ENCODE results near the gene LINGO3. TPM values are rescaled to one million over a fixed set of nuclear protein-coding genes. Genes with fewer than 3 reads are reported as not detected.

The LINGO3 gene
- total and polyA plus RNA-seq, 10 of the 15 experiments (the other 5 are each of a cell fraction or from before 2014, with no cell fraction given), result 0.09 to 2.0 (median 0.40) TPM; not detected in 5

GRCh38 chr19:2270423-2271233 is 37.3 kb downstream of the LINGO3 start (continued):
- TF ChIP-seq ZNF592 (IDR thresholded peaks at IDR 0.05), result no peak
- TF ChIP-seq SPI1 (IDR thresholded peaks at IDR 0.05; ENCODE audit: borderline replicate concordance, insufficient read depth, low read depth, low read length), result peak; percentile 92
- peak in 1 of 2 experiments; percentile 80; a peak in 2 of 3 replicates for TF ChIP-seq EGR1 (IDR thresholded peaks at IDR 0.05; ENCODE audit: borderline replicate concordance in 1 of 2, low read depth in 2 of 2, low read length in 2 of 2)
- TF ChIP-seq JUNB (IDR thresholded peaks at IDR 0.05), result no peak
- no peak for TF ChIP-seq ETV6 (conservative IDR thresholded peaks at IDR 0.05 in 1 of 2, IDR thresholded peaks at IDR 0.05 in 1 of 2; ENCODE audit: borderline replicate concordance in 1 of 2, low read depth in 1 of 2)
- TF ChIP-seq PML (IDR thresholded peaks at IDR 0.05; ENCODE audit: low read length), result no peak
- TF ChIP-seq TCF3 (IDR thresholded peaks at IDR 0.05; ENCODE audit: borderline replicate concordance, insufficient read depth, low read depth, low read length), result 0 out of 2 replicates have a peak, but pooled peaks have one; percentile 3
- no peak for TF ChIP-seq MAX (IDR thresholded peaks at IDR 0.05; ENCODE audit: low read depth, low read length)
- TF ChIP-seq KDM1A (IDR thresholded peaks at IDR 0.05; ENCODE audit: borderline replicate concordance), result no peak
- no peak for TF ChIP-seq ZZZ3 (IDR thresholded peaks at IDR 0.05; ENCODE audit: control insufficient read depth, insufficient read length, low read depth)
- TF ChIP-seq MXI1 (IDR thresholded peaks at IDR 0.05; ENCODE audit: low read depth, low read length), result 0 out of 2 replicates have a peak, but pooled peaks have one; percentile 17
- TF ChIP-seq TCF12 (IDR thresholded peaks at IDR 0.05; ENCODE audit: low read depth, low read length), result 0 out of 2 replicates have a peak, but pooled peaks have one; percentile 4
- TF ChIP-seq, protein P1, sequence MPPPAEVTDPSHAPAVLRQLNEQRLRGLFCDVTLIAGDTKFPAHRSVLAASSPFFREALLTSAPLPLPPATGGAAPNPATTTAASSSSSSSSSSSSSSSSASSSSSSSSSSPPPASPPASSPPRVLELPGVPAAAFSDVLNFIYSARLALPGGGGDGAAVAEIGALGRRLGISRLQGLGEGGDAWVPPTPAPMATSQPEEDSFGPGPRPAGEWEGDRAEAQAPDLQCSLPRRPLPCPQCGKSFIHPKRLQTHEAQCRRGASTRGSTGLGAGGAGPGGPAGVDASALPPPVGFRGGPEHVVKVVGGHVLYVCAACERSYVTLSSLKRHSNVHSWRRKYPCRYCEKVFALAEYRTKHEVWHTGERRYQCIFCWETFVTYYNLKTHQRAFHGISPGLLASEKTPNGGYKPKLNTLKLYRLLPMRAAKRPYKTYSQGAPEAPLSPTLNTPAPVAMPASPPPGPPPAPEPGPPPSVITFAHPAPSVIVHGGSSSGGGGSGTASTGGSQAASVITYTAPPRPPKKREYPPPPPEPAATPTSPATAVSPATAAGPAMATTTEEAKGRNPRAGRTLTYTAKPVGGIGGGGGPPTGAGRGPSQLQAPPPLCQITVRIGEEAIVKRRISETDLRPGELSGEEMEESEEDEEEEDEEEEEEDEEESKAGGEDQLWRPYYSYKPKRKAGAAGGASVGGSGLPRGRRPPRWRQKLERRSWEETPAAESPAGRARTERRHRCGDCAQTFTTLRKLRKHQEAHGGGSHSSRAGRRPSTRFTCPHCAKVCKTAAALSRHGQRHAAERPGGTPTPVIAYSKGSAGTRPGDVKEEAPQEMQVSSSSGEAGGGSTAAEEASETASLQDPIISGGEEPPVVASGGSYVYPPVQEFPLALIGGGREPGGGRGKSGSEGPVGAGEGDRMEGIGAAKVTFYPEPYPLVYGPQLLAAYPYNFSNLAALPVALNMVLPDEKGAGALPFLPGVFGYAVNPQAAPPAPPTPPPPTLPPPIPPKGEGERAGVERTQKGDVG (CRISPR knock-in tag; IDR thresholded peaks at IDR 0.05), result 0 out of 2 replicates have a peak, but pooled peaks have one; percentile 56
- no peak for TF ChIP-seq REST (IDR thresholded peaks at IDR 0.05; ENCODE audit: low read depth, low read length)
- peak; percentile 33; the same call in 1 of the 2 replicates for TF ChIP-seq POLR2AphosphoS2 (IDR thresholded peaks at IDR 0.05; ENCODE audit: low read depth, low read length)

All from GM12878 (cell line).